ENCODE measurements around the gene SRRM3.

DNA sequence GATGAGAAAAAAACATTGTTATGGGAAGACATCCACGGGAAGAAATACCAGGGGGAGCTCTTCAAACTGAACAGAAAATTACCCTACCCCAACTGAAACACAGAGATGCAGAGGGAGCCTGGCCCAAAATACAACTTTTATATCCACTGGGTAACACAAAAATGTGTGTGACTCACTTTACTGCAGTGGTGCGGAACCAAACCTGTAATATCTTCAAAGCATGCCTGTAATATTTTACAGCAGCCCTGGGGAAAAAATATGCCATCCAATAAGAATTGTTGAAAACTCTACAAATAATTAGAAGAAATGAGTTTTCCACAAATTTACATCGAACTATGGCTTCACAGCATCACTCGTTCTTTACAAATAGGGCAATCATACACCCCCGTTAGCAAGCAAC lies 49.8 kb upstream of the SRRM3 start:
- no peak for TF ChIP-seq POLR2AphosphoS5 (IDR thresholded peaks at IDR 0.05; ENCODE audit: low read depth, low read length)
- no peak for TF ChIP-seq SIN3A (IDR thresholded peaks at IDR 0.05; ENCODE audit: borderline replicate concordance, insufficient read depth, low read length)
- TF ChIP-seq TAF1 (IDR thresholded peaks at IDR 0.05; ENCODE audit: borderline replicate concordance, insufficient read depth, low read length): no peak
- TF ChIP-seq, protein P1, sequence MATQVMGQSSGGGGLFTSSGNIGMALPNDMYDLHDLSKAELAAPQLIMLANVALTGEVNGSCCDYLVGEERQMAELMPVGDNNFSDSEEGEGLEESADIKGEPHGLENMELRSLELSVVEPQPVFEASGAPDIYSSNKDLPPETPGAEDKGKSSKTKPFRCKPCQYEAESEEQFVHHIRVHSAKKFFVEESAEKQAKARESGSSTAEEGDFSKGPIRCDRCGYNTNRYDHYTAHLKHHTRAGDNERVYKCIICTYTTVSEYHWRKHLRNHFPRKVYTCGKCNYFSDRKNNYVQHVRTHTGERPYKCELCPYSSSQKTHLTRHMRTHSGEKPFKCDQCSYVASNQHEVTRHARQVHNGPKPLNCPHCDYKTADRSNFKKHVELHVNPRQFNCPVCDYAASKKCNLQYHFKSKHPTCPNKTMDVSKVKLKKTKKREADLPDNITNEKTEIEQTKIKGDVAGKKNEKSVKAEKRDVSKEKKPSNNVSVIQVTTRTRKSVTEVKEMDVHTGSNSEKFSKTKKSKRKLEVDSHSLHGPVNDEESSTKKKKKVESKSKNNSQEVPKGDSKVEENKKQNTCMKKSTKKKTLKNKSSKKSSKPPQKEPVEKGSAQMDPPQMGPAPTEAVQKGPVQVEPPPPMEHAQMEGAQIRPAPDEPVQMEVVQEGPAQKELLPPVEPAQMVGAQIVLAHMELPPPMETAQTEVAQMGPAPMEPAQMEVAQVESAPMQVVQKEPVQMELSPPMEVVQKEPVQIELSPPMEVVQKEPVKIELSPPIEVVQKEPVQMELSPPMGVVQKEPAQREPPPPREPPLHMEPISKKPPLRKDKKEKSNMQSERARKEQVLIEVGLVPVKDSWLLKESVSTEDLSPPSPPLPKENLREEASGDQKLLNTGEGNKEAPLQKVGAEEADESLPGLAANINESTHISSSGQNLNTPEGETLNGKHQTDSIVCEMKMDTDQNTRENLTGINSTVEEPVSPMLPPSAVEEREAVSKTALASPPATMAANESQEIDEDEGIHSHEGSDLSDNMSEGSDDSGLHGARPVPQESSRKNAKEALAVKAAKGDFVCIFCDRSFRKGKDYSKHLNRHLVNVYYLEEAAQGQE (IDR thresholded peaks at IDR 0.05; ENCODE audit: insufficient read depth in 1 of 2, low read depth in 2 of 2, low read length in 2 of 2): no peak
- no peak for TF ChIP-seq FOXP2 (optimal IDR thresholded peaks at IDR 0.05; ENCODE audit: borderline replicate concordance, extremely low read depth, extremely low read length, insufficient read depth)
